ENCODE data around the gene TIMM9.

GRCh38 chr14:58398495-58398894, 28.8 kb downstream of the TIMM9 start:
- no peak for TF ChIP-seq CTCF (IDR thresholded peaks at IDR 0.05)
- no peak for TF ChIP-seq POLR2A (IDR thresholded peaks at IDR 0.05)

All from testis (tissue), 2 donors.